ENCODE results near the gene SLC7A1. TPM values are rescaled to one million over a fixed set of nuclear protein-coding genes. Genes with fewer than 3 reads are reported as not detected.
A peak's percentile ranks its signal among the peaks of the same experiment; 100 is the strongest.

Gene SLC7A1
- total and polyA plus RNA-seq, 10 donors, result 2.2 to 53.8 (median 20.6) TPM

DNA sequence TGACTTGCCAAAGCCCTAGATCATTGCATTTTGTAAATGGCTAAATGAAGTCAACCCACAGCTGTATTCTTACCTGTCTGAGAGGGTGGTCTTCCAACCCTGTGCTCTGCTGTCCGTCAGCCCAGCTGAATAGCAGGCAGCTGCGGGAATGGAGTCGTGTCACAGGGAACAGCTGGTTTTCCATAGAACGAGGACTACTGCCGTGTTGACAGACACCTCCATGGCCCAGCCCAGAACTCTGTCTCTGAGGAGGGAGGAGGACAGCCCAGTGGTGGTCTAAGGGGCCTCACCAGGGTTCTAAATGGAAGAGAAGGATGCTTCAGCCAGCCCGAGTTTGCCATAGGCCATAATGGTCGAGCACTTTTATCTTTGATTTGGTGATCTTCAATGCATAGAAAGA lies 110.7 kb downstream of the SLC7A1 start:
- Histone ChIP-seq H3K9me3 (no peaks in the 10 kb centered on the region), H3K27me3 (replicated peaks in 1 of 7) (peaks cover 0 to 9% (median 0%) of the 10 kb centered on the region in 7 donors), H3K4me1 (peaks cover 0 to 5% (median 0%) of the 10 kb centered on the region in 6 donors), H3K36me3 (no peaks in the 10 kb centered on the region), H3K27ac (no peak overlapping the region), H3K4me3 (no peak overlapping the region)
- WGBS, 5 donors, result 86 to 92% (median 89%) methylated on average over 7 of the region's 7 CpGs
- TF ChIP-seq POLR2AphosphoS5 (IDR thresholded peaks at IDR 0.05) (no peak), POLR2A (IDR thresholded peaks at IDR 0.05) (no peak)
- TF ChIP-seq, protein P1, sequence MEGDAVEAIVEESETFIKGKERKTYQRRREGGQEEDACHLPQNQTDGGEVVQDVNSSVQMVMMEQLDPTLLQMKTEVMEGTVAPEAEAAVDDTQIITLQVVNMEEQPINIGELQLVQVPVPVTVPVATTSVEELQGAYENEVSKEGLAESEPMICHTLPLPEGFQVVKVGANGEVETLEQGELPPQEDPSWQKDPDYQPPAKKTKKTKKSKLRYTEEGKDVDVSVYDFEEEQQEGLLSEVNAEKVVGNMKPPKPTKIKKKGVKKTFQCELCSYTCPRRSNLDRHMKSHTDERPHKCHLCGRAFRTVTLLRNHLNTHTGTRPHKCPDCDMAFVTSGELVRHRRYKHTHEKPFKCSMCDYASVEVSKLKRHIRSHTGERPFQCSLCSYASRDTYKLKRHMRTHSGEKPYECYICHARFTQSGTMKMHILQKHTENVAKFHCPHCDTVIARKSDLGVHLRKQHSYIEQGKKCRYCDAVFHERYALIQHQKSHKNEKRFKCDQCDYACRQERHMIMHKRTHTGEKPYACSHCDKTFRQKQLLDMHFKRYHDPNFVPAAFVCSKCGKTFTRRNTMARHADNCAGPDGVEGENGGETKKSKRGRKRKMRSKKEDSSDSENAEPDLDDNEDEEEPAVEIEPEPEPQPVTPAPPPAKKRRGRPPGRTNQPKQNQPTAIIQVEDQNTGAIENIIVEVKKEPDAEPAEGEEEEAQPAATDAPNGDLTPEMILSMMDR (IDR thresholded peaks at IDR 0.05 in 8 of 11, conservative IDR thresholded peaks at IDR 0.05 in 3 of 11), result no peak
- peak; percentile 36 for DNase-seq
- intact Hi-C loops (cut with DNase I; ENCODE audit: low total_unique reads), result no loop called here

GRCh38 chr13:29484236-29484635 lies 111.3 kb downstream of the SLC7A1 start:
- H3K4me1 ChIP-seq, result peaks cover 0 to 5% (median 0%) of the 10 kb centered on the region in 6 donors
- peaks cover 0 to 9% (median 0%) of the 10 kb centered on the region in 7 donors for H3K27me3 ChIP-seq (replicated peaks in 1 of 7)
- no peaks in the 10 kb centered on the region for H3K9me3 ChIP-seq
- 77 to 86% (median 83%) methylated on average over 7 of the region's 7 CpGs for WGBS, 5 donors
- H3K27ac ChIP-seq, result no peak overlapping the region
- no peak for TF ChIP-seq POLR2A (IDR thresholded peaks at IDR 0.05)
- TF ChIP-seq, protein P1 (IDR thresholded peaks at IDR 0.05 in 8 of 11, conservative IDR thresholded peaks at IDR 0.05 in 3 of 11), result no peak
- no peak for TF ChIP-seq POLR2AphosphoS5 (IDR thresholded peaks at IDR 0.05)
- peak; percentile 72 for DNase-seq
- intact Hi-C loops (cut with DNase I; ENCODE audit: low total_unique reads), result no loop called here
- no peak overlapping the region for H3K4me3 ChIP-seq
- no peaks in the 10 kb centered on the region for H3K36me3 ChIP-seq

- peaks cover 0 to 6% (median 0%) of the 10 kb centered on the region in 7 donors for H3K27me3 ChIP-seq (replicated peaks in 1 of 7)
- peaks cover 0 to 5% (median 0%) of the 10 kb centered on the region in 6 donors for H3K4me1 ChIP-seq
- H3K4me3 ChIP-seq, result no peak overlapping the region
- no peaks in the 10 kb centered on the region for H3K9me3 ChIP-seq
- intact Hi-C loops (cut with DNase I; ENCODE audit: low total_unique reads), result no loop called here
- TF ChIP-seq, protein P1 (IDR thresholded peaks at IDR 0.05 in 8 of 11, conservative IDR thresholded peaks at IDR 0.05 in 3 of 11), result no peak
- TF ChIP-seq POLR2AphosphoS5 (IDR thresholded peaks at IDR 0.05) (no peak), POLR2A (IDR thresholded peaks at IDR 0.05) (no peak)
- H3K27ac ChIP-seq, result no peak overlapping the region
- 77 to 97% (median 88%) methylated on average over 4 of the region's 4 CpGs for WGBS, 5 donors
- peak; percentile 27 for DNase-seq
- H3K36me3 ChIP-seq, result no peaks in the 10 kb centered on the region
These were observed 111.9 kb downstream of the SLC7A1 start for GRCh38 chr13:29483623-29484022.

DNA sequence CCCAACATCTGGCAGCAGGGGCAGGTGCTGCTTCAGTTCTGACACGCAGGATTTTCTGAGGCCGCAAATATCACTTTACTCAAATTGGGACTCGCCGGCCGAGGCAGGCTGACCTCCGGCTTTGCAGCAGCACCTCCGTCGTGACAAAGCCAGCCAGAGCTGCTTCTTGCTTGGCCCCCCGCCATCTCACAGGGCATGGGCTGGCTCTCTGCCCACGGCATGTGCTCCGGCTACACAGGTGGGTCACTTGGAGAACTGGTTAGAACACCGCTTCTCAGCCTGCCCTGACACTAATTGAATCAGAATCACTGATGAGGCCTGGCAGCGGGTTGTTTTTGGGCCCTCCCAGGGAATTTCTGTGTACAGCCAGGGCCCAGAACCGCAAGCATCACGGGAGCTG lies 112.3 kb downstream of the SLC7A1 start:
- no peaks in the 10 kb centered on the region for H3K36me3 ChIP-seq
- DNase-seq, result peak; percentile 51
- no peak overlapping the region for H3K4me3 ChIP-seq
- peaks cover 0 to 6% (median 0%) of the 10 kb centered on the region in 7 donors for H3K27me3 ChIP-seq (replicated peaks in 1 of 7)
- peaks cover 0 to 5% (median 0%) of the 10 kb centered on the region in 6 donors for H3K4me1 ChIP-seq
- TF ChIP-seq POLR2A (IDR thresholded peaks at IDR 0.05) (no peak), POLR2AphosphoS5 (IDR thresholded peaks at IDR 0.05) (no peak)
- TF ChIP-seq, protein P1 (IDR thresholded peaks at IDR 0.05 in 8 of 11, conservative IDR thresholded peaks at IDR 0.05 in 3 of 11), result no peak
- intact Hi-C loops (cut with DNase I; ENCODE audit: low total_unique reads), result no loop called here
- 90 to 97% (median 91%) methylated on average over 5 to 15 of the region's 15 CpGs for WGBS, 5 donors
- no peaks in the 10 kb centered on the region for H3K9me3 ChIP-seq
- H3K27ac ChIP-seq, result no peak overlapping the region

Measured in spleen (tissue), 11 donors.